Measurements from ENCODE around the gene AKTIP.
A peak's percentile ranks its signal among the peaks of the same experiment; 100 is the strongest.
"Not testable (repeated sequence)": the region's sequence is repeated elsewhere in the genome, so short reads cannot be mapped to it uniquely, and the experiment has no call there.

The AKTIP gene

DNA sequence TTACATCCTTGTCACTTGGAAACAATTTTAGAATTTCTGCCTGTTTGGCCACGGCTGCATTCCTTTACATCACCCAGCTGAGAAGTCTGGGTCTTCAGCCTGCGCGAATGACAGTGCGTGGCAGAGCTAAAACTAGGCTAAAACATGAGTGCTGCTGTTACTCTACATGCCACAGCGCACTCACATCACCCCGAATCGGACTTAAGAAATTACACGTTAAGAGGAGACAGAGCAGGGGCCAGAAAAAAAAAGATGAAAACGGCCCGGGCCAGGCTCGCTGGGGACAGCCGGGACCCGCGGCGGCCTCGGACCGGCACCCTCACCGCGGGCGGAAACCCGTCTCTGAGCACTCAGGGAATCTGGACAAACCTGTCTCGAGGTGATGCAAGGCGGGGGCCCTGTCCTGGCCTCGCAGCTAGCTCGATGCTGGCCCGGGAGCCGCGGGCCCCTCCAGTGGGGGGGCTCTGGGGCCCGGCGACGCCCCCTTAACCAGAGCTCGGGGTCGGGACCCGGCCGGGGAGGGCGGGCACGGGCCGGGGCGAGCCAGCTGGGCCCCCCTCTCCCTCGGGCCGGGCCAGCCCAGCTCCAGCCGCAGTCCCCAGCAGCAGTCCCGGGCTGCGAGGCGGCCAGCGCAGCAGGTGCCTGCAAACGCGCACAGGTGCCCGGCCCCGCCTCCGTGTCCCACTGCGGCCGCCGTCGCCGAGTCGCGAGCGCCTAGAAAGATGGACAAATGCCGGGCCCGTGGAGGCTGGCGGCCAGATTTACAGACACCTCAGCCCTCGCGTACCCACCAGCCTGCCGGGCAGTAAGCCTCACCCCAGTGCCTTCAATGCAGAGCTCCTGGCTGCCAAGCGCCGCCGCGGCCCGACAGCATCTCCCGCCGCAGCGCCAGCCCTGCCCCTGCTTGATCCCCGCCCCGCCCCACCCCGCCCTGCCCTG, at the start of gene AKTIP:
AKTIP (minus strand) TSS at position 879 of the 939 bp plus-strand sequence. CDS start 2,950 bp downstream, outside the sequence.
- DNase-seq, result peak; percentile 13 to 26

GRCh38 chr16:53549970-53550690, 47.1 kb upstream of the AKTIP start:
- DNase-seq, result peak; percentile 52 to 67

- DNase-seq, result no peak
These were observed 44.0 kb upstream of the AKTIP start for GRCh38 chr16:53546988-53547391.

DNA sequence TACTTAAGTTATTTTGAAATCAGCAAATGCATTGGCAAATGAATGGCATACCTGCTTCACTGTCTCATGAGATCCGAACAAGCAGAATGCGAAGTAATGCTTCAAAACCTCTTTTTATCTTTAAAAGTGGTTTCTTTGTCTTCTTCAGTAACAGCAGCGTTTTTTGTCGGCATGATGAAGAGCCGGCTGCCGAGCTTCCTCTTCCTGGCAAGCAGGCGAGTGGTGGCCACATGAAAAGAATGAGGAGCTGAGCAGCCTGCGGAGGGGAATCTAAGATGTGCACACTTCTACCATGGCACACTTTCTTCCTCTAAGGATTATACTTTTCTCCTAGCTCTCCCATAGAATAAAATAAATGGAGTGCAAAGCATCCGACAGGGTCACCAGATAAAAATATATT, 42.4 kb upstream of the AKTIP start:
- DNase-seq, result peak; percentile 56 to 59

DNA sequence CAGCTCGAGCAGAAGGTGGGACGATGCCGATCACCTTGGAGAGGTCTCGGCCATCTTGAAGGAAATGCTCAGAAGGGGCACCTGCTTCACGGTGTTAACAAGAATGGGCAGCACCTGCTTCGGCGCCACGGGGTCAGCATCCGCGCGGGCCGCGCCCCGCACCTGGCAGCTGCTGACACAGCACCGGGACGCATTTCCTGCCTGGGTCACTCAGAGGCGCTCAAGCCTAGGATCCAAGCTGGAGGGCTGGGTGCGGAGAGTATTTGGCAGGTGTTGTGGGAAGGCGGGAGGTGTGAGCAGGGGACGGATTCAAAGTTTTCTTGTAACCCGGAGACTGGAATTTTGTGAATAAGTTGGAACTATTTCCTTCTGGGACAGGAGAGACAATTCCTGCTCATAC, 39.3 kb upstream of the AKTIP start:
- DNase-seq, result no peak

DNA sequence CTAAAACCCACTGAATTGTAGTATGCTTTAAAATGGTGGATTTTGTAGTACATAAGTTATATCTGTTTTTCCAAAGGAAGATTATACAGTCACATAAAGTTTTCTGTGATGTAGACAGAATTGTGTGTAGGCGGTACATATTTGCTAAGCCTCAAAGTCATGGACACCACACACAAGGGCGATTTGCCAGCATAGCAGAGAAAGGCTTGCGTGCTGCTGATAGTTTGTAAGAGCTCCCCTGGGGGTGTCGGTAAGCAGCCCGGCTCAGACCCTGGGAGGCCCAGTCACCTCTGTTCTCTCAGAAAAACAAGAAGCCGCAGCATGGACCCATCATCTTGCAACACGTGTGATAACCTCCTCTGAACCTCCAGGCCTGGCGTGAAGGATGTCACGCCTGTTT, 38.3 kb upstream of the AKTIP start:
- DNase-seq, result no peak

DNA sequence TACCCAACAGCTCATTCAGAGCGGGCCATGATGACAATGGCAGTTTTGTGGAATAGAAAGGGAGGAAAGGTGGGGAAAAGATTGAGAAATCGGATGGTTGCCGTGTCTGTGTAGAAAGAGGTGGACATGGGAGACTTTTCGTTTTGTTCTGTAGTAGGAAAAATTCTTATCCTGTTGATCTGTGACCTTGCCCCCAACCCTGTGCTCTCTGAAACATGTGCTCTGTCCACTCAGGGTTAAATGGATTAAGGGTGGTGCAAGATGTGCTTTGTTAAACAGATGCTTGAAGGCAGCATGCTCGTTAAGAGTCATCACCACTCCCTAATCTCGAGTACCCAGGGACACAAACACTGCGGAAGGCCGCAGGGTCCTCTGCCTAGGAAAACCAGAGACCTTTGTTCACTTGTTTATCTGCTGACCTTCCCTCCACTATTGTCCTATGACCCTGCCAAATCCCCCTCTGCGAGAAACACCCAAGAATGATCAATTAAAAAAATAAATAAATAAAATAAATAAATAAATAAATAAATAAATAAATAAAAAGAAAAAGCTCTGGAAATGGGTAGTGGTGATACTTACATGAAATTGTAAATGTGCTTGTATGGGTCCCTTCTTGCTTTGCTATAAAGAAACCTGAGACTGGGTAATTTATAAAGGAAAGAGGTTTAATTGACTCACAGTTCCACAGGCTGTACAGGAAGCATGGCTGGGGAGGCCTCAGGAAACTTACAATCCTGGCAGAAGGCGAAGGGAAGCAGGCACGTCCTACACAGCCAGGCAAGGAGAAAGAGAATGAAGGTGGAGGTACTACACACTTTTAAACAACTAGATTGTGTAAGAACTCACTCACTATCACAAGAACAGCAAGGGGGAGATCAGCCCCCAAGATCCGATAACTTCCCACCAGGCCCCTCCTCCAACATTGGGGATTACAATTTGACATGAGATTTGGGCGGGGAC, 37.0 kb upstream of the AKTIP start:
- DNase-seq, result not testable (repeated sequence)

- not testable (repeated sequence) for DNase-seq
These were observed 36.3 kb upstream of the AKTIP start for GRCh38 chr16:53539346-53539745.

DNA sequence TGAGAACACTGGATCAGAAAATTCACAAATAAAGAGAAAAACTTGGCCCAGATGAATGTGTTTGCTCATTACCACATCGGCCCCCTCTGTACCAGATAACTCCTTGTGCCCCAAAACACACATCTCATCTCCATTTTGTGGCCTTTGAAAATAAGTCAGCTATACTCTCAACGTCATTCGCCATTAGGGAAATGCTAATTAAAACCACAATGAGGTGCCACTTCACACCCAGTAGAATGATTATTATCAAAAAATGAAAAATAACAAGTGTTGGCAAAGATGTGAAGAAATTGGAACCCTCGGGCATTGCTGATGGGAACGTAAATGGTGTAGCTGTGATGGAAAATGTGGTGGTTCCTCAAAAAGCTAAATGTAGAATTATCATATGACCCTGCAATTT, 34.6 kb upstream of the AKTIP start:
- DNase-seq, result peak in 1 of 2 donors; percentile 23

DNA sequence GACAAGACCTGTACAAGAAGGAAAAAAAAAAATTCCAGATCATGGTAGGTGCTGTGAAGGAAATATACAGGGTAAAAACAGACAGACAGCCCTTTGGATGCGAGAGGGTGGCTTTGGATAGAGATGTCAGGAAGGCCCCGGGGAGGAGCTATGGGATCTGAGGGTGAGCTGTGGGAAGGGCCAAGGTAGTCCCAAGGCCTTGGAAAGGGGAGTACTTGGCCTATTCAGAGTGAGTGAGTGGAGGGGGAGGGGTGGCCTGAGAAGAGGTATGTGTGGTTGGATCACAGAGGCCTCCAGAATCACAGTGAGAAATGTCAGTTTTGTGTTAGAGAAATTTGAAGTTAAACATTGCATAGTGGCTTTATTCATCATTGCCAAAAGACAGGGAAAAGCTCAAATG, 31.2 kb upstream of the AKTIP start:
- DNase-seq, result no peak

- no peak for DNase-seq
These were observed 27.7 kb upstream of the AKTIP start for GRCh38 chr16:53530741-53531140.

DNA sequence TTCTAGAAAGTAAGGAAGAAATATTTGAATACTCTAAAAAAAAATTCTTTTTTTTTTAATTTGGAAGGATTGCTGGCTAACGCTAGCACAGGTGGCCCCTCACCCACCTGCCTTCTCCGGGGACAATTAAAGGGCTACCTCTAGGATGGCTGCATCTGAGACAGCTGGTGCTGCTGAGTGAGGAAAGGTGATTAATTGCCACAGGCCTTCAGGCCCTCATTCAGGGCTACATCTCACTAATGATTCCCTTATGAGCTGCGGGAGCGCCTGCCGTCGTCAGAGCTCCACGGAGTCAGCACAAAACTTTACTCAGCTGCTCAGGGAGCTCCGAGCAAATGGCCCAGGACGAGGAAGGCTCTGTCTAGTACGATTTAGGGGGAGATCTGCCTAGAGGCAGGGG, 27.0 kb upstream of the AKTIP start:
- DNase-seq, result no peak

DNA sequence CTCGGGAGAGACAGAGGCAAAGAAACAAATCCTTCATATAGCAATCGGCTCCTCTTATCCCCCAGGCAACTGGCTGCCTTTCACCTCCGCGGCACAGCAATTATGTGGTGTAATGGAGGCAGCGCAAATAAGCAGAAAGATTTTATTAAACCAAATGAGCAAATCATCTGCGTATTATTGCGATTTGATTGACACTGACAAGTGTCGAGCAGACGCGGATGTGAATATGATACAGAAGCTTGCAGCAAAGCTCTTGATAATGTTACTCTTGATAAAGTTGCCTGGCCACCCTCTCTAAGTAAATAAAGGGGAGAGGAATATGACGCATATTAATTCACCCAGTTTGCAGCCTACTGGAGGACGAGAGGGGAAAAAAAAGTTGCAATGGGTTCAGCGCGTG, 26.5 kb upstream of the AKTIP start:
- no peak for DNase-seq

- DNase-seq, result no peak
These were observed 25.8 kb upstream of the AKTIP start for GRCh38 chr16:53528797-53529196.

- DNase-seq, result no peak
These were observed 21.1 kb upstream of the AKTIP start for GRCh38 chr16:53523971-53524548.

- DNase-seq, result no peak
These were observed 20.3 kb upstream of the AKTIP start for GRCh38 chr16:53523126-53523804.

DNA sequence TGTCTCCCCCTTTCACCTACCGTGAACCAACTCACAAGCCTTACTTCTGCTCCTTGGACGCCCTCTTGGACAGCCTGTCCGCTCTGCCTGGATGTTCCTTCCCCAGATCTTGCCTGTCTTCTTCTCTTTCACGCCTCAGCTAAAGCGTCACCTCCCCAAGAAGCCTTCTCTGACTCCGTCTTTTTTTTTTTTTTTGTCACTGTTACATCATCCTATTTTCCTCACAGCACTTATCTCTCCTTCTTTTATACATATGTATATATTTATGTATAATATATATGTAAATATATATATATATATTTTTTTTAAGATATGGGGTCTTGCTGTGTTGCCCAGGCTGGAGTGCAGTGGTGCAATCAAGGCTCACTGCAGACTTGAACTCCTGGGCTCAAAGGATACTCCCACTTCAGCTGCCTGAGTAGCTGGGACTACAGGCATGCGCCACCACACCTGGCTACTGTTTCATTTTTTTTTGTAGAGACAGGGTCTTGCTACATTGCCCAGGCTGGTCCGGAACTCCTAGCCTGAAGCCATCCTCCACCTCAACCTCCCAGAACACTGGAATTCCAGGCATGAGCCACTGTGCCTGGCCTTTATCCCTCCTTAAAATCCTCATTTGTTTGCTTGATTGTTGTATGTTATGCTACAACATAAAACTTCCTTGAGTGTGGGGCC, 16.5 kb upstream of the AKTIP start:
- peak in 1 of 2 donors; percentile 13 for DNase-seq

- DNase-seq, result peak; percentile 85 to 86
These were observed 15.8 kb upstream of the AKTIP start for GRCh38 chr16:53518550-53519416.

GRCh38 chr16:53517851-53518250, 14.8 kb upstream of the AKTIP start:
- DNase-seq, result no peak

GRCh38 chr16:53515811-53516210, 12.8 kb upstream of the AKTIP start:
- no peak for DNase-seq

All from CD4-positive, alpha-beta T cell treated with Interleukin-1 beta for 1 hour (primary cell).